Endothelial cell of umbilical vein (primary cell): ENCODE measurements around the gene NFIC. TPM values are rescaled to one million over a fixed set of nuclear protein-coding genes. Genes with fewer than 3 reads are reported as not detected.

ENCODE experiments used
- BruUV-seq: library from RNA; stranded (reverse); fragments of 400-500 nt; replicated peaks from 2 replicates; lab custom pipeline; 2021; lab: Mats Ljungman, UMichigan
- CTCF ChIA-PET: fragments of 300-600, 350-600 bp; sonication (Branson Sonifier 250); formaldehyde crosslinking; loops from one replicate; lab custom pipeline; 2021; ENCODE audit warnings: antibody characterized with exemption, inconsistent platforms; lab: Charles Lee
- POLR2A ChIA-PET: fragments of 300-600, 350-600 bp; sonication (Branson Sonifier 250); formaldehyde crosslinking; loops from one replicate; lab custom pipeline; 2021; ENCODE audit warnings: antibody characterized with exemption, inconsistent platforms; lab: Charles Lee
- DNase-seq: peaks from one replicate; pipeline ENCODE4 v3.0.0-alpha.2; 2011; ENCODE audit warnings: low read depth, low spot score
- FAIRE-seq: peaks from 2 replicates; lab custom pipeline; 2011; peaks lifted over from hg19 to GRCh38; lab: Jason Lieb, UNC
- H2AFZ ChIP-seq: 2 replicates; pipeline ENCODE4 v1.6.0; 2012; ENCODE audit warnings: low read depth, low read length, control low read depth, inconsistent platforms
- H3K27ac ChIP-seq: 2 replicates; pipeline ENCODE4 v1.5.1; 2011; ENCODE audit warnings: low read depth, mild to moderate bottlenecking, control low read depth, low read length, moderate library complexity; ENCODE audit not compliant: insufficient read depth
- H3K27me3 ChIP-seq, 2 experiments: 2 replicates each; pipeline versions ENCODE4 v1.6.0 to v1.6.1; 2011; ENCODE audit warnings: low read length in 2 of 2, mixed read lengths in 1 of 2; ENCODE audit not compliant: control insufficient read depth in 2 of 2, insufficient read depth in 2 of 2
- H3K36me3 ChIP-seq, 2 experiments: 2 replicates in 1 of 2; 3 replicates in 1 of 2; pipeline ENCODE4 v1.5.1; 2011; ENCODE audit warnings: low read length in 2 of 2, mild to moderate bottlenecking in 1 of 2, moderate library complexity in 1 of 2; ENCODE audit not compliant: control insufficient read depth in 2 of 2, insufficient read depth in 2 of 2; ENCODE audit errors: extremely low read depth in 1 of 2
- H3K4me1 ChIP-seq: 3 replicates; pipeline ENCODE4 v1.5.1; 2011; ENCODE audit warnings: mild to moderate bottlenecking, low read length; ENCODE audit not compliant: control insufficient read depth, insufficient read depth; ENCODE audit errors: extremely low read depth
- H3K4me2 ChIP-seq: 2 replicates; pipeline ENCODE4 v1.6.1; 2011; ENCODE audit warnings: low read length, control low read depth, mixed read lengths; ENCODE audit not compliant: insufficient read depth
- H3K4me3 ChIP-seq, 3 experiments: fragments of 200-600 bp in 1 of 3; sonication (generic), shearing (Covaris generic) in 1 of 3; replicated peaks in 1 of 3; 2 replicates each; pipeline ENCODE4 v1.5.1; 2011 to 2016; ENCODE audit warnings: control low read depth in 3 of 3, low read length in 3 of 3, mild to moderate bottlenecking in 2 of 3, inconsistent platforms in 1 of 3, low read depth in 1 of 3, moderate library complexity in 1 of 3; ENCODE audit not compliant: insufficient read depth in 1 of 3
- H3K79me2 ChIP-seq: 2 replicates; pipeline ENCODE4 v1.6.0; 2012; ENCODE audit warnings: low read length, inconsistent platforms; ENCODE audit not compliant: control insufficient read depth, insufficient read depth
- H3K9ac ChIP-seq: replicated peaks from 2 replicates; pipeline ENCODE3; 2011; ENCODE audit warnings: low read length, control low read depth; ENCODE audit not compliant: insufficient read depth; ENCODE audit errors: extremely low read depth
- H3K9me1 ChIP-seq: replicated peaks from 3 replicates; pipeline ENCODE4 v1.6.0; 2011; ENCODE audit warnings: mild to moderate bottlenecking, low read length; ENCODE audit not compliant: control insufficient read depth, insufficient read depth; ENCODE audit errors: extremely low read depth
- H3K9me3 ChIP-seq: replicated peaks from 2 replicates; pipeline ENCODE4 v1.5.1; 2012; ENCODE audit warnings: low read length, inconsistent platforms; ENCODE audit not compliant: control insufficient read depth, insufficient read depth
- H4K20me1 ChIP-seq: replicated peaks from 2 replicates; pipeline ENCODE3; 2011; ENCODE audit warnings: mild to moderate bottlenecking, low read length; ENCODE audit not compliant: control insufficient read depth, insufficient read depth; ENCODE audit errors: extremely low read depth
- CTCF ChIP-seq, 2 donors: IDR thresholded peaks; 1 replicate in 1 of 2; 2 replicates in 1 of 2; pipeline ENCODE4 v1.5.1; 2011; ENCODE audit warnings: low read length in 2 of 2, mild to moderate bottlenecking in 2 of 2, moderate library complexity in 2 of 2, control low read depth in 1 of 2, inconsistent platforms in 1 of 2, low read depth in 1 of 2; ENCODE audit not compliant: insufficient read depth in 1 of 2; ENCODE audit errors: extremely low read depth in 1 of 2
- FOS ChIP-seq: IDR thresholded peaks from 2 replicates; pipeline ENCODE4 v1.6.1; 2011; ENCODE audit warnings: mild to moderate bottlenecking, low read length, moderate library complexity, borderline replicate concordance; ENCODE audit not compliant: insufficient read depth
- GATA2 ChIP-seq: IDR thresholded peaks from 2 replicates; pipeline ENCODE4 v1.7.0; 2011; ENCODE audit warnings: low read depth, mild to moderate bottlenecking, moderate library complexity, mixed read lengths, low read length; ENCODE audit not compliant: insufficient read length, insufficient read depth
- JUN ChIP-seq: IDR thresholded peaks from 2 replicates; pipeline ENCODE4 v1.6.1; 2011; ENCODE audit warnings: borderline replicate concordance, low read depth; ENCODE audit not compliant: insufficient read length, insufficient read depth
- POLR2A ChIP-seq: IDR thresholded peaks from 2 replicates; pipeline ENCODE4 v1.6.1; 2012; ENCODE audit warnings: low read depth, mild to moderate bottlenecking, control low read depth, low read length
- dilution Hi-C: fragments of 300-500 bp; cut with MboI; formaldehyde crosslinking; loops from one replicate; pipeline ENCODE4 v1.15.0; 2019; ENCODE audit warnings: low sequenced_read_pairs; ENCODE audit not compliant: extremely low pct_ligation_motif_present
- intact Hi-C: fragments of 100-400 bp; cut with micrococcal nuclease; formaldehyde crosslinking; loops from one replicate; pipeline ENCODE4 v1.10.0; 2022
- polyA plus RNA-seq, 4 experiments: library from polyadenylated mRNA; depleted of rRNA in 3 of 4; stranded (reverse) in 3 of 4; unstranded in 1 of 4; fragments of >200 nt; gene quantifications; 2 replicates each; pipeline versions ENCODE4 v1.2.1 to v1.2.3, GENCODE V29; 2011 to 2012; ENCODE audit warnings: missing spikeins in 1 of 4
- total RNA-seq: library from RNA; stranded (reverse); gene quantifications from 2 replicates; pipeline ENCODE4 v1.2.3, GENCODE V29; 2021
- TF ChIP-seq, protein P1 (sequence below): IDR thresholded peaks from 2 replicates; pipeline ENCODE4 v1.6.1; 2011; ENCODE audit not compliant: insufficient read depth, insufficient read length

NFIC gene
- total and polyA plus RNA-seq, 2 donors (not counting 3 experiments of a cell fraction or from before 2014, with no cell fraction given), result 11.4 to 133 TPM

DNA sequence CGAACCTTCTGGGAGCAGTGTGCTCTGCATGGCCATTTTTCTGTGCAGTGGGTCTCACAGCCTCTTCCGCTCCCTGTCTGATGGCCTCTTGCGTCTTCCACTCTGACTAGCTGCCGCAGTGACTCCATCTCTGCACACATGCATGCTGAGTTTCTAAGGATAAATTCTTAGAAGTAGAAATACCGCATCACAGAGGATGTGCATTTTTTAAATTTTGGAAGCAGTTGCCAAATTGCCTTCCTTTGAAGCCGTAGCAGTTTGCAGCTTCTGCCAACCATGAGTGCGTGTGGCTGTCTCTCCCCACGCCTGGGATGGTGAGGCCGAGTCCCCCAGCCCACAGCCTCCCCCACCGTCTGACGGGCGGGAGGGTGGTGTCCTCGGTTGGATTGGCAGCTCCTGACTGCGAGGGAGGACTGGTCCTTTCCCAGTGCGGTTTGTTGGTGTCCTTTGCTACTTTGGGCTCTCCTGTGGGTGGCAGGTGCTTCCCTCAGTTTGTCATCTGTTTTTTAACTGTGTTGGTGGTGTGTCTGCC is 149.6 kb downstream of the NFIC start:
- H3K9me1 ChIP-seq, result no peaks in the 10 kb centered on the region
- POLR2A ChIA-PET, result no interaction called here
- no peak overlapping the region for H2AFZ ChIP-seq
- TF ChIP-seq CTCF (IDR thresholded peaks at IDR 0.05; ENCODE audit: extremely low read depth in 1 of 2, insufficient read depth in 1 of 2, low read depth in 1 of 2, low read length in 2 of 2) (no peak), POLR2A (no peak), JUN (no peak), FOS (no peak), GATA2 (no peak)
- TF ChIP-seq, protein P1, sequence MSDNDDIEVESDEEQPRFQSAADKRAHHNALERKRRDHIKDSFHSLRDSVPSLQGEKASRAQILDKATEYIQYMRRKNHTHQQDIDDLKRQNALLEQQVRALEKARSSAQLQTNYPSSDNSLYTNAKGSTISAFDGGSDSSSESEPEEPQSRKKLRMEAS, result no peak
- H3K27me3 ChIP-seq, result no peaks in the 10 kb centered on the region
- no peak overlapping the region for H3K27ac ChIP-seq
- DNase-seq, result no peak
- CTCF ChIA-PET, result no interaction called here
- no peak overlapping the region for H3K9ac ChIP-seq
- H3K36me3 ChIP-seq, result peaks cover 0 to 19% of the 10 kb centered on the region in 2 experiments
- no peaks in the 10 kb centered on the region for H3K4me1 ChIP-seq
- H3K4me3 ChIP-seq, result no peak overlapping the region
- H3K4me2 ChIP-seq, result no peak overlapping the region
- no peaks in the 10 kb centered on the region for H4K20me1 ChIP-seq
- dilution Hi-C loops, result no loop called here
- peaks cover 91% of the 10 kb centered on the region for H3K79me2 ChIP-seq
- no TSS peak for BruUV-seq
- intact Hi-C loops, result no loop called here
- no peaks in the 10 kb centered on the region for H3K9me3 ChIP-seq
- FAIRE-seq, result no peak
